HUES6 (cell line): Measurements from ENCODE around the gene VWA5A.

Source experiments
- H3K27ac ChIP-seq: 2 replicates; pipeline ENCODE4 v1.7.0; 2013; ENCODE audit warnings: low read depth, mild to moderate bottlenecking, low read length, inconsistent platforms
- H3K27me3 ChIP-seq: 2 replicates; pipeline ENCODE4 v1.6.1; 2013; ENCODE audit warnings: low read length; ENCODE audit not compliant: control insufficient read depth, insufficient read depth
- H3K36me3 ChIP-seq: 2 replicates; pipeline ENCODE4 v1.6.1; 2013; ENCODE audit warnings: low read length; ENCODE audit not compliant: control insufficient read depth, insufficient read depth
- H3K4me1 ChIP-seq: 2 replicates; pipeline ENCODE4 v1.6.1; 2013; ENCODE audit warnings: low read length; ENCODE audit not compliant: control insufficient read depth, insufficient read depth
- H3K4me3 ChIP-seq: 2 replicates; pipeline ENCODE4 v1.5.1; 2013; ENCODE audit warnings: low read depth, low read length
- H3K9ac ChIP-seq: one replicate; pipeline ENCODE4 v1.6.1; 2013; ENCODE audit warnings: mild to moderate bottlenecking, low read length
- H3K9me3 ChIP-seq: 2 replicates; pipeline ENCODE4 v1.6.1; 2013; ENCODE audit warnings: low read depth, low read length; ENCODE audit not compliant: control insufficient read depth, insufficient read depth

Gene VWA5A

GRCh38 chr11:124077266-124077665, 38.0 kb upstream of the VWA5A start:
- Histone ChIP-seq H3K4me3 (no peak overlapping the region), H3K27me3 (peaks cover 6% of the 10 kb centered on the region; the same call in 1 of the 2 replicates), H3K36me3 (no peaks in the 10 kb centered on the region), H3K4me1 (peaks cover 9% of the 10 kb centered on the region; the same call in 1 of the 2 replicates), H3K9me3 (no peaks in the 10 kb centered on the region), H3K27ac (no peak overlapping the region), H3K9ac (no peak overlapping the region)

DNA sequence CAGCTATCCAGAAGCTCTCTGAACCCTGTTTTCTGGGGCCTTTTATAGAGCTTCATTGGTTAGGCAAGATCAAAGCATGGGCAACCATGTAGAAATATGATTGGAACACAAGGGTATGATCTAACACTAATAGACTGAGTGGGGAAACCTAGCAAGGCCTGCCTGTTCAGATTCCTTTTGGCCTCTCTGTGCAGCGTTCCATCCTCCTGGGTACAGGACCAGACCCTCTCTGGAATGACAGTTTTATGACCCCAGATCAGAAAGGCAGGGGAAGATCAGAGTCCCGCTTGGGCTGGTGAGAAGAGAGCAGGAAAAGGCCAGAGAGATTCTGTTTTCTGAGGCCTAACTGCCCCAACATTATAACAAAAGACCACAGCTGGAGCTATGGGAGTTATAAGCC, 36.7 kb upstream of the VWA5A start:
- no peak overlapping the region for H3K27ac ChIP-seq
- H3K9me3 ChIP-seq = no peaks in the 10 kb centered on the region
- H3K4me1 ChIP-seq = peaks cover 9% of the 10 kb centered on the region; the same call in 1 of the 2 replicates
- no peaks in the 10 kb centered on the region for H3K36me3 ChIP-seq
- H3K9ac ChIP-seq = no peak overlapping the region
- H3K4me3 ChIP-seq = no peak overlapping the region
- H3K27me3 ChIP-seq = peaks cover 6% of the 10 kb centered on the region; the same call in 1 of the 2 replicates

- Histone ChIP-seq H3K27me3 (peaks cover 5% of the 10 kb centered on the region; the same call in 1 of the 2 replicates), H3K9ac (no peak overlapping the region), H3K4me1 (peaks cover 9% of the 10 kb centered on the region; the same call in 1 of the 2 replicates), H3K4me3 (no peak overlapping the region), H3K36me3 (no peaks in the 10 kb centered on the region), H3K9me3 (no peaks in the 10 kb centered on the region), H3K27ac (no peak overlapping the region)
Observed at GRCh38 chr11:124079631-124080326, 35.5 kb upstream of the VWA5A start.

DNA sequence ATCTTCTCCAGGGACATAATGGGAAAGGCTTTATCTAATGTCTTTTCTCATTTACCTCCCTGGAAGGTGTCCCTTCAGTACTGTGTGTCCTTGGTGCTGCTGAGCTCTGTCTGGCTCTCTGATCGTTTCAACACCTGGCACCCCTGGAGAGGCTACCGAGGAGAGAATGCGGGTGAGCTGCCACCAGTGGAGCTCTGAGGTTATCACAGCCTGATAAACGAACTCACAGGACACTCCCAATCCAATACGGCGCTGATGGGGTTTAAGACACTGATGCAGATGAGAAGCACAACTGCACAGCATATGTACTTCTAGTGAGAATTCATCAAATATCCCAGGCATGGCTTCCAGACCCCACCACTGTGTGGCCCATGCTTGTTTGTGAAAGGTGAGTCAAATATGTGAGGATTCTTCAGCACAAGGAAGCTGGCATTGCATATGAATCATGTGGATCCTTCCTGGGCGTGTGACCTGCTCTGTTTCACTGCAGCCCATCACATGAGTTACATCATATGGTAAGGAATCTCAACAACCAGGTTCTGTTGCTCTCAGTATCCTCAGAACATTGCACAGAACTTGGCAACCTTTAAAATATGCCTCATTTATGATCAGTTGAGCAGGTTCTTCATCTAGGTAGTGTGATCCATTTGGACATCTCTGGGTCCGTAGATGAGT, 34.8 kb upstream of the VWA5A start:
- H3K36me3 ChIP-seq = no peaks in the 10 kb centered on the region
- no peak overlapping the region for H3K4me3 ChIP-seq
- peaks cover 6% of the 10 kb centered on the region; the same call in 1 of the 2 replicates for H3K4me1 ChIP-seq
- H3K9me3 ChIP-seq = no peaks in the 10 kb centered on the region
- no peaks in the 10 kb centered on the region for H3K27me3 ChIP-seq
- H3K27ac ChIP-seq = no peak overlapping the region
- no peak overlapping the region for H3K9ac ChIP-seq

DNA sequence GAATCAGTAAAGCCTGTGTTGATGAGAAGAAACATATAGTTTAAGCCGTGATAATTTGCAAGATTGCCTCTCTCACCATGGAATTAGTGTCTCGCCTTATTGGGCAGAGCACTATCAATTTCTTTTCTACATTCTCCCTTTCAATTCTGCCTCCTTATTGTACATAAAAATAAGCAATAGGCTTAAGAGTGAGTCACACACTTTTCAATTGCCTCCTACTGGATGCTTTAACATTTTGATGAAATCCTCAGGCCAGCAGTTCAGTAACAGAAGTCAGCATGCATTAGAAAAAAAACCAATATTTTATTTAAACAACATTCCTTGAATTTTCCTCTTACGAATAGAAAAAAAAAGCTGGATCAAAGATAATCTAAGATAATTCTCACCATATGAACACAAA, 33.8 kb upstream of the VWA5A start:
- Histone ChIP-seq H3K9me3 (no peaks in the 10 kb centered on the region), H3K27me3 (no peaks in the 10 kb centered on the region), H3K27ac (no peak overlapping the region), H3K4me1 (0 out of 2 replicates have a peak, but pooled peaks cover 2% of the 10 kb centered on the region), H3K9ac (no peak overlapping the region), H3K36me3 (no peaks in the 10 kb centered on the region), H3K4me3 (no peak overlapping the region)

GRCh38 chr11:124082371-124082770, 32.9 kb upstream of the VWA5A start:
- H3K27ac ChIP-seq = no peak overlapping the region
- no peak overlapping the region for H3K9ac ChIP-seq
- no peaks in the 10 kb centered on the region for H3K9me3 ChIP-seq
- no peaks in the 10 kb centered on the region for H3K4me1 ChIP-seq
- no peaks in the 10 kb centered on the region for H3K27me3 ChIP-seq
- no peak overlapping the region for H3K4me3 ChIP-seq
- no peaks in the 10 kb centered on the region for H3K36me3 ChIP-seq

DNA sequence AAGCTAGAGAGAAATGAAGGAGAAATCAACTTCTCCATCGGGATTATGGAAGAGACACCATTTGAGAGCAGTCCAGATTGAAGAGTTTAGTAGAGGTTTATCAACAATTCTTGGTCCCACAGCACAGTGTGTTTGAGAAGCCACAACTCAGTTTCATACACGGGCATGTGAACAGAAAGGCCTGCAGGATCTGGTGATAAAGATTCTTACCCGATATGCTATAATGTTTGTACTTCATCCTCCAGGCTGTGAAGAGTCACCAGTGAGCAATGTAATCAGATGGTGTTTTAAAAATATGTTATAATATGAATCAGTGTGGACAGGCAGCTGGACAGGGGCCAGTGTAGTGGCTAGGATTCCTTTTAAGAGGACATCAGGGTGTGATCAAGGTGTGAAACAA, 29.7 kb upstream of the VWA5A start:
- Histone ChIP-seq H3K27me3 (no peaks in the 10 kb centered on the region), H3K4me3 (no peak overlapping the region), H3K9me3 (no peaks in the 10 kb centered on the region), H3K27ac (no peak overlapping the region), H3K36me3 (no peaks in the 10 kb centered on the region), H3K4me1 (no peaks in the 10 kb centered on the region), H3K9ac (no peak overlapping the region)

- Histone ChIP-seq H3K27ac (no peak overlapping the region), H3K4me3 (no peak overlapping the region), H3K27me3 (no peaks in the 10 kb centered on the region), H3K36me3 (no peaks in the 10 kb centered on the region), H3K4me1 (no peaks in the 10 kb centered on the region), H3K9ac (no peak overlapping the region), H3K9me3 (no peaks in the 10 kb centered on the region)
Observed at GRCh38 chr11:124085997-124086846, 29.0 kb upstream of the VWA5A start.

DNA sequence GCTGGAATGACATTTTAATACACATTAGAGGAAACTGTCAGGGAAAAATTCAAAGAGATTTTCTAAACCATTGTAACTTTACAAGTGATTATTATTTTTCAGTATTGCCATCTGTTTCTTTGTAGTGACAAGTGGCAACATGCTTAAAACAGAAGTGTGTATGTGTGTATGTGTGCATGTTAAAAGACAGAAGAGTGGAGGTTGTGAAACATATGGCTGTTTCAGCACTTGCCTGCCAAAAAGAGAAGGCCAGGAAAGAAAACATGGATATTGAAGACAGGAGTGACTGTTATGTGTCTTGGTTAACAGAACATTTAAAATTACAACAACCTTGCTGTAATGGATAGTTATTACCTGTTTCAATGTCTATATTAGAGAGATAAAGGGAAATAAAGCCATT, 24.3 kb upstream of the VWA5A start:
- no peaks in the 10 kb centered on the region for H3K9me3 ChIP-seq
- H3K4me3 ChIP-seq = no peak overlapping the region
- H3K36me3 ChIP-seq = no peaks in the 10 kb centered on the region
- H3K9ac ChIP-seq = no peak overlapping the region
- H3K27me3 ChIP-seq = no peaks in the 10 kb centered on the region
- H3K4me1 ChIP-seq = peaks cover 4% of the 10 kb centered on the region; the same call in 1 of the 2 replicates
- no peak overlapping the region for H3K27ac ChIP-seq

GRCh38 chr11:124093330-124093729, 21.9 kb upstream of the VWA5A start:
- no peaks in the 10 kb centered on the region for H3K36me3 ChIP-seq
- H3K9me3 ChIP-seq = no peaks in the 10 kb centered on the region
- H3K4me1 ChIP-seq = peaks cover 4% of the 10 kb centered on the region; the same call in 1 of the 2 replicates
- no peak overlapping the region for H3K4me3 ChIP-seq
- H3K9ac ChIP-seq = no peak overlapping the region
- no peaks in the 10 kb centered on the region for H3K27me3 ChIP-seq
- H3K27ac ChIP-seq = no peak overlapping the region

DNA sequence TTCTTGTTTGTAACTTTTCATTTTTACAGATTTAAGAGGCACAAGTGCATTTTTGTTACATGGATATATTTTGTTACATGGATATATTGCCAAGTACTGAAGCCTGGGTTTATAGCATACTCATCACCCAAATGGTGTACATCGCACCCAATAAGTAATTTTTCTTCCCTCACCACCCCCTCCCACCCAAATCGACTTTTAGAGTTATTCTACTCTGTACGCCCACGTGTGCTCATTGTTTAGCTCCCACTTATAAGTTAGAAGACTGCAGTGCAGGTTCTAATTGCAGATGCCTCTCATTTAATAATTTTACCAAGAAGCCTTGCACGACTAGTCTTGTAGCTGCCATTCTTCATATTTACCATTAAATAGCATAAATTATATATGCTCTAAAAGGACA, 20.5 kb upstream of the VWA5A start:
- H3K27me3 ChIP-seq = no peaks in the 10 kb centered on the region
- no peaks in the 10 kb centered on the region for H3K9me3 ChIP-seq
- H3K4me1 ChIP-seq = peaks cover 4% of the 10 kb centered on the region; the same call in 1 of the 2 replicates
- H3K9ac ChIP-seq = no peak overlapping the region
- no peak overlapping the region for H3K4me3 ChIP-seq
- H3K27ac ChIP-seq = no peak overlapping the region
- no peaks in the 10 kb centered on the region for H3K36me3 ChIP-seq
